ENCODE results near the gene KCNJ6.

KCNJ6 gene

GRCh38 chr21:37866027-37866426, 50.2 kb downstream of the KCNJ6 start:
- no peaks in the 10 kb centered on the region for H3K9me3 ChIP-seq (ENCODE audit: insufficient read depth, low read length)
- H3K9ac ChIP-seq (ENCODE audit: low read length) = no peak overlapping the region
- H2AFZ ChIP-seq (ENCODE audit: low read depth, low read length) = no peak overlapping the region
- H3K4me1 ChIP-seq (ENCODE audit: low read length) = no peaks in the 10 kb centered on the region
- no peak overlapping the region for H3K27ac ChIP-seq (ENCODE audit: low read length)
- H3K79me2 ChIP-seq (ENCODE audit: low read length) = no peaks in the 10 kb centered on the region
- no peak for TF ChIP-seq EZH2phosphoT487 (IDR thresholded peaks at IDR 0.05; ENCODE audit: low read depth)
- TF ChIP-seq, protein P1, sequence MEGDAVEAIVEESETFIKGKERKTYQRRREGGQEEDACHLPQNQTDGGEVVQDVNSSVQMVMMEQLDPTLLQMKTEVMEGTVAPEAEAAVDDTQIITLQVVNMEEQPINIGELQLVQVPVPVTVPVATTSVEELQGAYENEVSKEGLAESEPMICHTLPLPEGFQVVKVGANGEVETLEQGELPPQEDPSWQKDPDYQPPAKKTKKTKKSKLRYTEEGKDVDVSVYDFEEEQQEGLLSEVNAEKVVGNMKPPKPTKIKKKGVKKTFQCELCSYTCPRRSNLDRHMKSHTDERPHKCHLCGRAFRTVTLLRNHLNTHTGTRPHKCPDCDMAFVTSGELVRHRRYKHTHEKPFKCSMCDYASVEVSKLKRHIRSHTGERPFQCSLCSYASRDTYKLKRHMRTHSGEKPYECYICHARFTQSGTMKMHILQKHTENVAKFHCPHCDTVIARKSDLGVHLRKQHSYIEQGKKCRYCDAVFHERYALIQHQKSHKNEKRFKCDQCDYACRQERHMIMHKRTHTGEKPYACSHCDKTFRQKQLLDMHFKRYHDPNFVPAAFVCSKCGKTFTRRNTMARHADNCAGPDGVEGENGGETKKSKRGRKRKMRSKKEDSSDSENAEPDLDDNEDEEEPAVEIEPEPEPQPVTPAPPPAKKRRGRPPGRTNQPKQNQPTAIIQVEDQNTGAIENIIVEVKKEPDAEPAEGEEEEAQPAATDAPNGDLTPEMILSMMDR (IDR thresholded peaks at IDR 0.05; ENCODE audit: low read depth, low read length) = no peak
- no peaks in the 10 kb centered on the region for H3K36me3 ChIP-seq (replicated peaks; ENCODE audit: low read depth, low read length)
- H3K4me3 ChIP-seq (ENCODE audit: low read length) = no peak overlapping the region
- no peaks in the 10 kb centered on the region for H4K20me1 ChIP-seq (ENCODE audit: insufficient read depth, low read length)
- H3K27me3 ChIP-seq (ENCODE audit: low read depth, low read length) = no peaks in the 10 kb centered on the region
- no peak overlapping the region for H3K4me2 ChIP-seq (ENCODE audit: low read length)

DNA sequence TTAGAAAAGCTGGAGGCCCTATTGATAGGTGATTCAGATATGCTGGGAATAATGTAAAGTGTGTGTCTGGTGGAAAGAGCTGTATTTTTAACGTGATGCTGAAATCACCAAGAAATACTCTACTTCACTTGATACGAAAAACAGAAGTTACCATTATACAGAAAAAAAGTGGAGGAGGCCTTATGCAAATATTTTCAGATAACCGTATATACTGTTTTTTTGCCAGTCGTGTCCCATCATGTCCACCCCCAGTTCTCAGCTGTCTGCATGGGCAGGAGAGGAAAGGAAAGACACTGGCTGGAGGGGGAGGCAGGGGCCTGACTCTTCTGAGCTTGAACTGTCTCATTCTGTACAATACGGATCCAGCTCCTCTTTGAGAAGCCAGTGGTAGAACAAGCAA, 51.1 kb downstream of the KCNJ6 start:
- no peaks in the 10 kb centered on the region for H3K36me3 ChIP-seq (replicated peaks; ENCODE audit: low read depth, low read length)

GRCh38 chr21:37863842-37864241, 52.4 kb downstream of the KCNJ6 start:
- H3K4me2 ChIP-seq (ENCODE audit: low read length) = no peak overlapping the region
- no peak overlapping the region for H3K27ac ChIP-seq (ENCODE audit: low read length)
- H3K9me3 ChIP-seq (ENCODE audit: insufficient read depth, low read length) = no peaks in the 10 kb centered on the region
- H3K36me3 ChIP-seq (replicated peaks; ENCODE audit: low read depth, low read length) = no peaks in the 10 kb centered on the region
- H3K4me3 ChIP-seq (ENCODE audit: low read length) = no peak overlapping the region
- TF ChIP-seq, protein P1 (IDR thresholded peaks at IDR 0.05; ENCODE audit: low read depth, low read length) = no peak
- no peak for TF ChIP-seq EZH2phosphoT487 (IDR thresholded peaks at IDR 0.05; ENCODE audit: low read depth)
- no peaks in the 10 kb centered on the region for H3K79me2 ChIP-seq (ENCODE audit: low read length)
- no peaks in the 10 kb centered on the region for H3K27me3 ChIP-seq (ENCODE audit: low read depth, low read length)
- H3K9ac ChIP-seq (ENCODE audit: low read length) = no peak overlapping the region
- H2AFZ ChIP-seq (ENCODE audit: low read depth, low read length) = no peak overlapping the region
- no peaks in the 10 kb centered on the region for H3K4me1 ChIP-seq (ENCODE audit: low read length)
- no peaks in the 10 kb centered on the region for H4K20me1 ChIP-seq (ENCODE audit: insufficient read depth, low read length)

More for the DNA sequence above, 51.1 kb downstream of the KCNJ6 start:
- Histone ChIP-seq H3K4me3 (ENCODE audit: low read length) (no peak overlapping the region), H3K4me1 (ENCODE audit: low read length) (no peaks in the 10 kb centered on the region), H3K4me2 (ENCODE audit: low read length) (no peak overlapping the region), H4K20me1 (ENCODE audit: insufficient read depth, low read length) (no peaks in the 10 kb centered on the region), H2AFZ (ENCODE audit: low read depth, low read length) (no peak overlapping the region), H3K27ac (ENCODE audit: low read length) (no peak overlapping the region), H3K79me2 (ENCODE audit: low read length) (no peaks in the 10 kb centered on the region), H3K27me3 (ENCODE audit: low read depth, low read length) (no peaks in the 10 kb centered on the region), H3K9ac (ENCODE audit: low read length) (no peak overlapping the region), H3K9me3 (ENCODE audit: insufficient read depth, low read length) (no peaks in the 10 kb centered on the region)
- TF ChIP-seq, protein P1 (IDR thresholded peaks at IDR 0.05; ENCODE audit: low read depth, low read length) = no peak
- no peak for TF ChIP-seq EZH2phosphoT487 (IDR thresholded peaks at IDR 0.05; ENCODE audit: low read depth)

DNA sequence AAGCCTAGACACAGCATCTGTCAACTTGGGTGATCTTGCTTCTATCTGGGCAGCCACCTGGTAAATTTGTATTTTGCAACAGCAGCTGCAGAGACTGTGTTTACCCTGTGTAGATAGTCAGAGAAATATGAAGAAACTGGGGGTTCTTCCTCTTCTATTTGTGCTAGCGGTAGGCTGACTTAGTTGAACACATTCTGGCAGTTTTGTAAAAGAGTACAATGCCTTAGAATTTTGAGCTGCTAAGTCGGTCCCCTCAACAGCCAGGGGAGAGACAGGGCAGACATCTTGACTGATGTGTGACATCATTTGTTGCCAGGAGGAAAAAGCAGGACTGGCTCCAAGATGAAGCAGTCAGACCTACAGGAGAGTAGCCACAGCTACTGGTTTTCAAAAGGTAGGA, 53.7 kb downstream of the KCNJ6 start:
- no peak overlapping the region for H3K27ac ChIP-seq (ENCODE audit: low read length)
- peak overlapping the region; percentile 33; the same call in 1 of the 2 replicates for H3K4me3 ChIP-seq (ENCODE audit: low read length)
- H3K27me3 ChIP-seq (ENCODE audit: low read depth, low read length) = no peaks in the 10 kb centered on the region
- no peak overlapping the region for H3K9ac ChIP-seq (ENCODE audit: low read length)
- peak overlapping the region; percentile 85 for H2AFZ ChIP-seq (ENCODE audit: low read depth, low read length)
- TF ChIP-seq EZH2phosphoT487 (IDR thresholded peaks at IDR 0.05; ENCODE audit: low read depth) = no peak
- TF ChIP-seq, protein P1 (IDR thresholded peaks at IDR 0.05; ENCODE audit: low read depth, low read length) = no peak
- no peaks in the 10 kb centered on the region for H4K20me1 ChIP-seq (ENCODE audit: insufficient read depth, low read length)
- no peaks in the 10 kb centered on the region for H3K4me1 ChIP-seq (ENCODE audit: low read length)
- no peaks in the 10 kb centered on the region for H3K36me3 ChIP-seq (replicated peaks; ENCODE audit: low read depth, low read length)
- no peaks in the 10 kb centered on the region for H3K79me2 ChIP-seq (ENCODE audit: low read length)
- H3K9me3 ChIP-seq (ENCODE audit: insufficient read depth, low read length) = no peaks in the 10 kb centered on the region
- peak overlapping the region; percentile 39 for H3K4me2 ChIP-seq (ENCODE audit: low read length)
